ENCODE data around the gene BCL11A.

Gene BCL11A

GRCh38 chr2:60553495-60554073 is at the start of gene BCL11A:
BCL11A (minus strand) TSS chr2:60553654; CDS start chr2:60553270, 384 bp downstream.
- DNase-seq = peak; percentile 63

- DNase-seq = no peak
These were observed 49.5 kb upstream of the BCL11A start for GRCh38 chr2:60602828-60603532.

DNA sequence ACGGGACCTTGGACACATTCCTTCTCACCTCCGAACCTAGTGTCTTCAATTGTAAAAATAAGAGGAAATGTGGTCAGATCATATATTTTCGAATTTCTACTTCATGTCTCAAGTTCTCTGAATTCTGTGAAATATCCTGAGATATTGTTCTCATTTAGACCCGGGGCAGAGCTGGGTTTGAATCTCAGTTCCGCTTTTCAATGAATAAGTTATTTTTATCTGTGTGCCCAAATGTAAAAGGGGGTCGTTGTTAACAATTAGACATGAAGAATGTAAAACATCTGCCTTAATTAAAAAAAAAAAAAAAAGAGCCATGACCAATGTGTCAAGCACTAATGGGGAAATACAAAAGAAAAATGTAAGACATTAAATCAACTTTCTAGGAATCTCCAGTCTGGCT is 48.9 kb upstream of the BCL11A start:
- no peak for DNase-seq

DNA sequence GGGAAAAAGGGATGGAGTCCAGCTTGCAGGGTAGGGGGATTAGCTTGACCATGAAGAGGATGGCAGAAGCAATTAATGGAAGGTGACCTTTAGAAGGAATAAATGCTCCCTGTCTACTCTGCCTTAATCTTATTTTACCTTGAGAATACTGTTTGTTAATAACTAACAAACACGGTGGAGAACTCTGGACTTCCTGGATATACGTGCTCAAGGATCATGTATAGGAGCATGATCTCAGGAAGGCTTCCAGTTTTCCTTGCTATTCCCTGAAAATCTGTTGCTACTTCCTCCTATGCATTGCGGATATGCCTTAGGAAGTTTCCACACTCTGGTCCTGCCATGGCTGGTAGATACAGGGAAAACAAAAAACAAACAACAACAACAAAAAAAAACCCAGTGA is 44.8 kb upstream of the BCL11A start:
- DNase-seq = no peak

DNA sequence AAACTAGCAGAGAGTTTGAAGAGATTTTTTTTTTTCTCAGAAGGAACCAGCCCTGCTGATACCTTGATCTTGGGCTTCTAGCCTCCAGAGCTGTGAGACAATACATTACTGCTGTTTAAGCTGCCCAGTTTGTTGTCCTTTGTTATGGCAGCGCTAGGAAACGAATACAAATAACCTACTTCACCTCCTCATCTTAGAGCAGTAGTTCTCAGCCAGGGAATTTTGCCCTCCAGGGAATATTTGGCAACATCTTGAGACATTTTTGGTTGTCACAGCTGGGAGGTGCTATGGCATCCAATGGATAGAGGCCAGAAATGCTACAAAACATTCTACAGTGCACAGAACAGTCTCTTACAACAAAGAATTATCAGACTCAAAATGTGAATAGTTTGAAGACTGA is 43.9 kb upstream of the BCL11A start:
- no peak for DNase-seq

- no peak for DNase-seq
These were observed 43.0 kb upstream of the BCL11A start for GRCh38 chr2:60596411-60596810.

GRCh38 chr2:60595953-60596352 is 42.5 kb upstream of the BCL11A start:
- no peak for DNase-seq

DNA sequence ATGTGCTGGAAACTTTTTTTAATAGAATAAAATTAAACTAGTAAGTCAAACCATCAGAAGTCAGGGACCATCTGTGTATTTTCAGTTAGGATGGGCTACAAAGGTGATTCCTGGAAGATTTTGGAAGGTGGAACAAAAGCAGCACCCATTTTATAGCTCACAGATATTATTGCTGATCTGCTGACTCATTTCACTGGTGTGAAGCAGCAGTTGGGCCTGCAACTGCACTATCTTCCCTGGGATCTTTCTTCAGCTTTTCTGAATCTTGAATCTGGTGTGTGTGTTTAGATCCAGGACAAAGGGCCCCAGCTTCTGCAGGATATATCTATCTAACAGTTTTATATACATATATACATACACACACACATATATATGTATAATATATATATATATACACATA is 35.6 kb upstream of the BCL11A start:
- no peak for DNase-seq

GRCh38 chr2:60586081-60586480 is 32.6 kb upstream of the BCL11A start:
- no peak for DNase-seq

DNA sequence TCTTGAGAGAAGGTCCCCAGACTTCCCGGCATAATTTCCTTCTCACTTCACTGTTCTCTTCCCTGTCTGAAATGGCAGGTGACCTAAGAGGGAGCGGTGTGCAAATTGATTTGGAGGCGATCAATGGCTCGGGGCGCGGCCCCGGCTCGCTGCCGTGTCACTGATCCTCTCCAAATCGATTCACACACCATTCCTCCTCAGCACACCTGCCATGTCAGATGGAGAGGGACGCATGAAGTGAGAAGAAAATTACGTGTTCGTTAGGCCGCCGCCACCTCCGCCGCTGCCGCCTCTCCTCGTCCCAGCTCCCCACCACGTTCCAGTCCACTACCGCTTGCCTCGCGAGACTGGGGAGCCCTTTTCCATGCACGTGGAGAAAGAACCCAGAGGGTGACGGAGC is 31.8 kb upstream of the BCL11A start:
- DNase-seq = no peak

- DNase-seq = no peak
These were observed 30.1 kb upstream of the BCL11A start for GRCh38 chr2:60583604-60584003.

DNA sequence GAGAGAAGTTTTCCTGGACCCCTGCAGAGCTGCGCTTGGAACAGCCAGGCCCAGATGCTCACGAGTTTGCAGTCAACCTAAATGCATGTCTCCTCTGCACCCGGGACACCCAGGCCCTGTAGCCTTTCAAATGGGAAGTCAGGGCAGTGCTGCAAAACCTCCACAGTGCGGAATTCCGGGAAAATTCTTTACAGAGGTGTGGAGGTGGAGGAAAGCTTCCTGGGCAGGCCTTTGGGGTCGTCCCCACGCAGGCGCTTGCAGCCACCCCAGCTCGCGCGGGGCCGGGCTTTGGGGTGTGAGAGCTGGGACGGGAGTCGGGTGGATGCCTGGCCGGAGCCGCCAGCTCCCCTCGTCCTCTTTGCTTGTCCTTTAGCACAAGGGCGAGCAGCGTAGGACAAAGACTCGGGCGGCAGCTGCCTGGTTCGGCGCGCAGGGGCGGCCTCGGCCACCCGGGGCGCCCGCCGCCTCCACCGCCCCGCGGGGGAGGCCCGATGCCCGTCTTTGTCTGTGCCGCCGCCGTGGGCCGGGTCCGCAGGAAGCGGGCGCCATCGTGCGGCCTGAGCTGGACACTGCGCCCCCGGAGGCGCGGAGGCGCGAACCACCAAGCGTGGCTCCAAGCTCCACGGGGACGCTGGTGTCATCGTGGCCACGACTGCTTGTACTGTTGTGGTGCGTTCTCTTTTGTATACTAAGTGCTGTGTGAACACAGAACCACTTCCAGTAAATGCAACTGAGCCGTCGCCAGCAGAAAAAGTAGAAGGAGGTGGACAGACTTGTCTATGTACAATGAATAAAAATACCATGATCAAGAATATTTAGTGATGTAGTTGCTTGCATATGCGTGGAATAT is 28.2 kb upstream of the BCL11A start:
- DNase-seq = peak; percentile 37

DNA sequence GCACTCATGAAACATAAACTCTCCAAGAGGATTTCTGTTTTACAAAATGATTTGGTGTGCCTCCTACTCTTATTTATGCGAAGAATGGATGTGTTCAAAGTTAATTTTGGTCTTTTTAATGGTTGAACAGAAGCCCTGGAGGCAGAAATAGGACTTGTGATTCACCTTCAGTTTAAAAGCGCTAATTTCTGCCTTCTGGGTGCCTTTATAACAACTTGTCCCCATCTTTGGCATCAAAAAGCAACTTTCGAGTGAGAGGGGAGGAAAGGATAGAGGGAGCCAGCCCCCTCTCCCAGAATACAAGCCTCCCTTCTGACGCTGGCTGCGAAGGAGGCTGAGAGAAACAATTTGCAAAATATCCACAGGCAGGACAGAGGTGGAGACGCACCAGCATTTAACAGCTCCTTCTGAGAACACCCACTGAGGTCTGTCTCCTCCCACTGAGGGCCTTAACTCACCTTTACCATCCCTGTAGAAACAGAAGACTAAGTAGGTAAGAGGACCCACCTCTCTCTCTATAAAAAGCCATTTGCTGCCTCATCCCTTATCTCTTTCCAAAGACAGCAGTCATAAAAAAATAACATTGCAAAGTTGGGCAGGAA is 24.3 kb upstream of the BCL11A start:
- no peak for DNase-seq

GRCh38 chr2:60573251-60573650 is 19.8 kb upstream of the BCL11A start:
- no peak for DNase-seq

GRCh38 chr2:60570251-60570650 is 16.8 kb upstream of the BCL11A start:
- DNase-seq = no peak

GRCh38 chr2:60569680-60570111 is 16.2 kb upstream of the BCL11A start:
- DNase-seq = no peak

GRCh38 chr2:60567919-60568768 is 14.7 kb upstream of the BCL11A start:
- DNase-seq = no peak

DNA sequence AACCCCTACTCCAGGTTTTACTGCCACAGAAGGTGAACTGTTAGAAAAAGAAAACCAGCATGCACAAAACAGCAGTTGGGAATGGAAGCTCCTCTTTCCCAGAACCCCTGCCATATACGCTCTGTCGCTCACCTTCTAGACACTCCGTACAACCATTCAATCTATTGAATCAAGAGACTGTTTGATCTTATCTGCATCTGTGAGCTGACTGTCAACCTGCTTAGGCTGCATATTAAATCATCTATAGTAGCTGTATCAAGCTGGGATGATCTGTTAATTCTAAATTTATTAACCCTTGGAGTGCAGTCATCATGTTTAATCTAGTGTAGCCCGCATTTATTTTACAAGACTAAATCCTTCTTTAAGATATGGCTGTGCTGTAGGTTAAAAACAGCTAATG is 13.6 kb upstream of the BCL11A start:
- DNase-seq = no peak

DNA sequence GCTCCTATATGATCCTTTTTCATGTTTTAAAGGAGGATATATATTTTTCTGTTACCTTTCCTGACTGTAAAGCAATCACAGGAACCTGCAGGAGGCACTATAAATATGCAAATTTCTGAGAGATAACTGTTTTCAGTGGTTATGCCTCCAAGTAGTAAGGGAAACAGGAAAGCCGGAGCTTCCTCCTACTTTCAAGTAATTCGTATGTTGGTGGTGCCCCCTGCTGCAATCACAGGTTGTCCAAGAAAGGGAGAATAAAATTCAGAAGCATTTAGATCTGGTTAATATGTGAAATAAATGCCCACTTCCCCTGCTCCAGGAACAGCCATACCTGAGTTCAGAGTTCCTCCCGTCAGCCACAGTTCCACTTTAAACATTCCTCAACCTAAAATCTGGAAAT is 12.0 kb upstream of the BCL11A start:
- DNase-seq = peak; percentile 54

DNA sequence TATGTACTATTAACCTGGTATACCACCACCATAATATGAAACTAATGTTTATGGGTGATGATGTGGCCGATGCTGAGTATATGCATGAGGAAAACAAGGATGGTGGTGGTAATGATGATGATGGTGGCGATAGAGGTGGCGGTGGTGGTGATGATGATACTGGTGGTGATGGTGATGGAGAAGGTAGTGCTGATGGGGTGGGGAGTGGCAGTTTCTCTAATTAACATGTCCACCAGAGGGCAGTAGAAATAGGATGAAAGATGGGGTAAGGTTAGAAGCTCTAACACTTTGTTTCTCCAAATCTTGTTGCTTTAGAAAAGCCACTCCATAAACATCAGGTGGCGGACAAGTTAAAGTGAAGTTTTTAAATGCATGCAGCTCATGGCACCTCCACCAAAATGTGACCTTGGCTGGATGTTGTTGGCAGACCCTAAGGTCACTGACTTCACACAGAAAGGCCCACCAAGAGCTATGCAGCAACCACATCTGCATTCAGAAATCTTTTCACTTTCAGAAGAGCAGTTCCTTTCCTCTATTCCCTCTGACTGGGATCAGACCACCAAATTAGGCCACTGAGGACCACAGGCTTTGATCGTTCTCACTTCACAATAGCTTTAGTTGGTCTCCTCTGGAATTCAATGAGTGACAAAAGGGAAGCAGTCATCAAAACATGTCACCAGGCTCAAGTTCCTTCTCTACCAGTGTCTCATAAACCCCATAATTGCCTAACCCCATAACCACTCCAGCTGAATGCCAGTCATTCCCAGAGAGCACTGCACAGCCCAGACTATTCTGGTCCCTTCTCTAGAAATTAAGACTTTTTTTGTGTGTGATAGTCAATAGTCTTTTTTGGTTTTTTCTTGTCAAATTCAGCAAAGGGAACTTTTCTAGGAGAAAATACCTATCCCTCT is 7.5 kb upstream of the BCL11A start:
- DNase-seq = peak; percentile 45

GRCh38 chr2:60559880-60560279 is 6.4 kb upstream of the BCL11A start:
- DNase-seq = no peak
